Measurements from ENCODE around the gene AFMID. TPM values are rescaled to one million over a fixed set of nuclear protein-coding genes. Genes with fewer than 3 reads are reported as not detected.

The AFMID gene
- total RNA-seq, 1 experiment from 2014 or later = 65.8 TPM

DNA sequence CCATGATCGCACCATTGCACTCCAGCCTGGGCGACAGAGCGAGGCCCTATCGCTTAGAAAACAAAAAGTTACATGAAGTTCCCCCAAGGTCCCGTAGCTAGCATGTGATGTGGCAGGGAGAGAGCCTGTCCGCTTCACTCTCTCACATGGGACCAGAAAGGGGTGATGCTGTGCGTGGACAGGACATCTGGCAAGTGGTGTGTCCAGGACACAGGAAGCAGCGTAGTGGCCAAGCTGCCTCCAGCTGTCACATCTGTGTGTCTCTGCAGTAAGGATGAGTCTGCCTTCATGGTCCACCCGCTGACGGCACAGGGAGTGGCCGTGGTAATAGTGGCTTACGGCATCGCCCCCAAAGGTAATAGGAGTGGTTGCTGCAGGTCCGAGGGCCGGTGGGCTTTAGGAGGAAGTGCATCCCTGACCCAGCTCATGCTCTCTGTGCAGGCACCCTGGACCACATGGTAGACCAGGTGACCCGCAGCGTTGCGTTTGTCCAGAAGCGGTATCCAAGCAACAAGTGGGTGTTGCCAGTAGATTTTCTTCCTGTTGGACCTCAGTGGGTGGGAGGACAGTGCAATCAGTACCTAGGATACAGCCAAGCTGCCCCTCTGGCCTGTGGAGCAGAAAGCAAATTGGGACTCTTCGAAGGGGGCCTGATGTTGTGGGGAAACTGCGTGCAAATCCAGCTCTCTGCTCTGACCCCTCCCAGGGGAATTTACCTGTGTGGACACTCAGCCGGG is 17.4 kb downstream of the AFMID start:
- Histone ChIP-seq H3K4me1 (ENCODE audit: control insufficient read depth in 1 of 2, insufficient read depth in 2 of 2, low read length in 2 of 2) (peaks cover 4 to 5% of the 10 kb centered on the region in 2 experiments), H3K27me3 (ENCODE audit: insufficient read depth, low read length) (no peaks in the 10 kb centered on the region), H3K36me3 (ENCODE audit: control insufficient read depth in 1 of 2, insufficient read depth in 2 of 2, low read length in 2 of 2) (peaks cover 9 to 16% of the 10 kb centered on the region in 2 experiments; a peak in 3 of 4 replicates), H4K20me1 (ENCODE audit: insufficient read depth) (no peaks in the 10 kb centered on the region), H3K27ac (ENCODE audit: low read depth, low read length) (no peak overlapping the region), H3K4me3 (replicated peaks in 1 of 2; ENCODE audit: low read depth in 1 of 2, low read length in 2 of 2) (no peak overlapping the region), H3K9me3 (ENCODE audit: control insufficient read depth in 1 of 2, insufficient read depth in 1 of 2, low read depth in 1 of 2, low read length in 2 of 2) (no peaks in the 10 kb centered on the region), H3K9ac (ENCODE audit: low read length) (no peak overlapping the region), H3K9me2 (ENCODE audit: insufficient read depth) (no peaks in the 10 kb centered on the region), H3K4me2 (ENCODE audit: low read length) (no peak overlapping the region), H2AFZ (ENCODE audit: low read depth, low read length, poor library complexity, severe bottlenecking) (no peak overlapping the region), H3K79me2 (ENCODE audit: insufficient read depth, low read length) (peaks cover 13% of the 10 kb centered on the region)
- BruUV-seq (replicated peaks) = no TSS peak
- POLR2A ChIA-PET = interaction anchor here (1.6 kb wide), 1 partner anchor 18 kb away, joined by 4 read pairs; the partner anchor contains the start of genes AFMID and TK1
- no peak for DNase-seq (ENCODE audit: low read depth, low spot score)
- intact Hi-C loops (cut with micrococcal nuclease) = no loop called here
- CTCF ChIA-PET = no interaction called here
- RAD21 ChIA-PET (ENCODE audit: low non-redundant PET in 1 of 2, low total read pairs in 2 of 2, uncharacterized antibody in 2 of 2, unreplicated experiment in 2 of 2) = no interaction called here
- ATAC-seq = no peak
- no peak for TF ChIP-seq TCF7L2 (IDR thresholded peaks at IDR 0.05; ENCODE audit: borderline replicate concordance, extremely low read depth, insufficient read depth, insufficient read length)
- 0 out of 2 replicates have a peak, but pooled peaks have one; percentile 8 for TF ChIP-seq POLR2AphosphoS5 (IDR thresholded peaks at IDR 0.05; ENCODE audit: low read depth, low read length)

- POLR2A ChIA-PET = interaction anchor here (1.5 to 1.6 kb wide), 2 partner anchors 18 to 19 kb away, joined by 4 to 6 read pairs; partner anchors contain the start of genes AFMID and TK1
- Histone ChIP-seq H4K20me1 (ENCODE audit: insufficient read depth) (no peaks in the 10 kb centered on the region), H3K36me3 (ENCODE audit: control insufficient read depth in 1 of 2, insufficient read depth in 2 of 2, low read length in 2 of 2) (peaks cover 9 to 16% of the 10 kb centered on the region in 2 experiments; a peak in 3 of 4 replicates), H3K4me3 (replicated peaks in 1 of 2; ENCODE audit: low read depth in 1 of 2, low read length in 2 of 2) (no peak overlapping the region), H3K27ac (ENCODE audit: low read depth, low read length) (no peak overlapping the region), H3K9me3 (ENCODE audit: control insufficient read depth in 1 of 2, insufficient read depth in 1 of 2, low read depth in 1 of 2, low read length in 2 of 2) (no peaks in the 10 kb centered on the region), H3K4me2 (ENCODE audit: low read length) (no peak overlapping the region), H3K27me3 (ENCODE audit: insufficient read depth, low read length) (no peaks in the 10 kb centered on the region), H3K9ac (ENCODE audit: low read length) (no peak overlapping the region), H3K9me2 (ENCODE audit: insufficient read depth) (no peaks in the 10 kb centered on the region), H2AFZ (ENCODE audit: low read depth, low read length, poor library complexity, severe bottlenecking) (no peak overlapping the region), H3K79me2 (ENCODE audit: insufficient read depth, low read length) (peaks cover 6% of the 10 kb centered on the region), H3K4me1 (ENCODE audit: control insufficient read depth in 1 of 2, insufficient read depth in 2 of 2, low read length in 2 of 2) (no peaks in the 10 kb centered on the region)
- DNase-seq (ENCODE audit: low read depth, low spot score) (no peak), ATAC-seq (no peak)
- RAD21 ChIA-PET (ENCODE audit: low non-redundant PET in 1 of 2, low total read pairs in 2 of 2, uncharacterized antibody in 2 of 2, unreplicated experiment in 2 of 2) = no interaction called here
- no TSS peak for BruUV-seq (replicated peaks)
- CTCF ChIA-PET = interaction anchor here (1.6 kb wide), 1 partner anchor 18 kb away, joined by 4 read pairs; the partner anchor contains the start of genes AFMID and TK1
- intact Hi-C loops (cut with micrococcal nuclease) = no loop called here
- no peak for TF ChIP-seq SP1 (IDR thresholded peaks at IDR 0.05; ENCODE audit: low read depth)
- no peak for TF ChIP-seq CTCF (IDR thresholded peaks at IDR 0.05 in 2 of 3, conservative IDR thresholded peaks at IDR 0.05 in 1 of 3; ENCODE audit: borderline replicate concordance in 1 of 3, insufficient read depth in 1 of 3, low read depth in 2 of 3, low read length in 2 of 3)
- TF ChIP-seq EZH2phosphoT487 (IDR thresholded peaks at IDR 0.05; ENCODE audit: borderline replicate concordance) = no peak
- no peak for TF ChIP-seq EZH2 (IDR thresholded peaks at IDR 0.05)
- TF ChIP-seq POLR2A (IDR thresholded peaks at IDR 0.05; ENCODE audit: borderline replicate concordance, extremely low read depth, insufficient read depth, insufficient read length) = no peak
- TF ChIP-seq SRF (IDR thresholded peaks at IDR 0.05; ENCODE audit: low read depth) = no peak
- TF ChIP-seq FOSL1 (IDR thresholded peaks at IDR 0.05; ENCODE audit: low read depth) = no peak
- no peak for TF ChIP-seq SIN3A (IDR thresholded peaks at IDR 0.05; ENCODE audit: low read depth)
- TF ChIP-seq REST (IDR thresholded peaks at IDR 0.05; ENCODE audit: low read depth) = no peak
- TF ChIP-seq RAD21 (IDR thresholded peaks at IDR 0.05; ENCODE audit: low read depth) = no peak
- TF ChIP-seq ZNF274 (IDR thresholded peaks at IDR 0.05; ENCODE audit: low read depth, low read length) = no peak
- TF ChIP-seq JUND (IDR thresholded peaks at IDR 0.05) = no peak
These were observed 18.1 kb downstream of the AFMID start for GRCh38 chr17:78205124-78205775.
